Measurements from ENCODE around the gene TCF7. TPM values are rescaled to one million over a fixed set of nuclear protein-coding genes. Genes with fewer than 3 reads are reported as not detected.

Gene TCF7
- total RNA-seq, 2 donors from 2014 or later: 4.3 to 9.4 TPM

GRCh38 chr5:134139891-134140469 is 25.5 kb downstream of the TCF7 start:
- no peak overlapping the region for H3K4me3 ChIP-seq
- no peak overlapping the region for H3K9ac ChIP-seq (ENCODE audit: low read depth in 2 of 2, low read length in 2 of 2)
- DNase-seq: no peak
- H3K27me3 ChIP-seq: no peaks in the 10 kb centered on the region
- no peaks in the 10 kb centered on the region for H3K9me3 ChIP-seq
- TF ChIP-seq CTCF (IDR thresholded peaks at IDR 0.05): no peak
- no peak overlapping the region for H3K27ac ChIP-seq
- H3K36me3 ChIP-seq: no peaks in the 10 kb centered on the region
- no peaks in the 10 kb centered on the region for H3K4me1 ChIP-seq
- intact Hi-C loops (cut with DNase I): loop anchor here (5.0 kb wide), 1 partner anchor 98 kb away; no protein-coding TSS in a partner anchor

DNA sequence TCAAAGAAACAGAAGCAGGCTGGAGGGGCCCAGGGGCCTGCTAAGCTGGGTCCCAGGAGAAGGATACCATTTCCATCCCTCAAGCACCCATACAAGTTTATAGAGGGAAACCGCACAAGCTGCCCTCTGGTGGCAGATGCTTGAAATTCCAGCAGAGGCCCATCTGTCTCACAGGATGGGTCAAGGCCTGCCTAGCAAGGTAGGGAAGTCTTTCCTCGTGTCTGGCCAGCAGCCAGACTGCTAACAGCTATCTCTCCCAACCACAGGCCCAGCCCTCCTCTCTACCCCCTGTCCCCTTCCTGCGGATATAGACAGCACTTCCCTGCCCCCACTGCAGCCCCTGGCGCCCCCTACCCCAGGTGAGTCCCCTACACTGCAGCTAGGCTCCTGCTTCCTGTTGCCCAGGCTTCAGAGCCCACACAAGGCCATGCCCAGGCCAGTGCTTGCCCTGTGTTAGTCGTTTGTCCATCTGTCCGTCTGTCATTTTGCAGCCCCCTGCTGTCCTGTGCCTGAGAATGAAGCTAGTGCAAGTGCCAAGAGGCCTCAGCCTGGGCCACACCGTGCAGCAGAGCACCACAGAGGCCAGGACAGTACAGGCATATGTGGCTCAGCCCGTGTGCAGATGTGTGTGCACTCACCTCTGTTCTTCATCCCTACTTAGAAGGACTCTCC is 26.2 kb downstream of the TCF7 start:
- no peaks in the 10 kb centered on the region for H3K36me3 ChIP-seq
- DNase-seq: peak; percentile 79
- no peaks in the 10 kb centered on the region for H3K4me1 ChIP-seq

DNA sequence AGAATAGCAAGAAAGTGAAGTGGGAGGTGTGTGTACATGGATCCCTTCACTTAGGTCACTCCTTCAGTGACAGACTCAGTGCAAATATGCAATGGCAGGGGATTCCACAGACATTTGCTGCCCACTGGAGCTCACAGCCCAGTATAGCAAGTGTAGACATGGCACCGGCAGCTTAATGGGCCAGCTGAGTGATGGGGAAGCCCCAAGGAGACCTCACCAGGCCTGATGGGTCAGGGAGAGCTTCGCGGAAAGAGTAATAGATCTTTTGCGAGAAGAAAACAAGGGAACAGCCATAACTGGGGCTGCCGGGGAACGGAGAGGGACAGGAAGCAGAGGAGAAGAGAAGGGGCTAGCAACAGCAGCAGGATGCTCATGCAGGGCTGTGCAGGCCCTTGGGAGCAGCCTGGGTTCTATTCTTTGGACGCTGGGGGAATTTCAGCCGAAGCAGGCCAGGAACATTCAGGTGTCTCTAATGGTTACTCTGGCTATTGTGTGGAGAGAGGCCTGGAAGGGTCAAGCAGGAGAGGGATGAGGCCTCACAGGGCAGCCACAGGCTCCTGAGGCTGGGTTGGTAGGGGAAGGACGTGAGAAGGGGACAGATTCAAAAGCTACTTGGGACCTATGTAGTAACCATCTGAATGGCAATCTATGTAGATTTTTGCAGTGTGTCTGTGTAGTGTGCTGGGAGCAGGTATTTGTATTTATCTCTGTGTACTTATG is 27.0 kb downstream of the TCF7 start:
- Histone ChIP-seq H3K9ac (ENCODE audit: low read depth in 2 of 2, low read length in 2 of 2) (no peak overlapping the region), H3K27ac (no peak overlapping the region), H3K27me3 (no peaks in the 10 kb centered on the region), H3K9me3 (no peaks in the 10 kb centered on the region), H3K4me3 (no peak overlapping the region), H3K36me3 (no peaks in the 10 kb centered on the region), H3K4me1 (no peaks in the 10 kb centered on the region)
- intact Hi-C loops (cut with DNase I): loop anchor here (5.0 kb wide), 1 partner anchor 99 kb away; no protein-coding TSS in a partner anchor
- no peak for DNase-seq
- no peak for TF ChIP-seq CTCF (IDR thresholded peaks at IDR 0.05)

More for the DNA sequence above, 26.2 kb downstream of the TCF7 start:
- peak; percentile 84 for TF ChIP-seq CTCF (IDR thresholded peaks at IDR 0.05)
- H3K9ac ChIP-seq (ENCODE audit: low read depth in 2 of 2, low read length in 2 of 2): no peak overlapping the region
- H3K4me3 ChIP-seq: no peak overlapping the region
- intact Hi-C loops (cut with DNase I): loop anchor here (5.0 kb wide), 1 partner anchor 98 kb away; no protein-coding TSS in a partner anchor
- no peaks in the 10 kb centered on the region for H3K27me3 ChIP-seq
- H3K9me3 ChIP-seq: no peaks in the 10 kb centered on the region
- no peak overlapping the region for H3K27ac ChIP-seq

DNA sequence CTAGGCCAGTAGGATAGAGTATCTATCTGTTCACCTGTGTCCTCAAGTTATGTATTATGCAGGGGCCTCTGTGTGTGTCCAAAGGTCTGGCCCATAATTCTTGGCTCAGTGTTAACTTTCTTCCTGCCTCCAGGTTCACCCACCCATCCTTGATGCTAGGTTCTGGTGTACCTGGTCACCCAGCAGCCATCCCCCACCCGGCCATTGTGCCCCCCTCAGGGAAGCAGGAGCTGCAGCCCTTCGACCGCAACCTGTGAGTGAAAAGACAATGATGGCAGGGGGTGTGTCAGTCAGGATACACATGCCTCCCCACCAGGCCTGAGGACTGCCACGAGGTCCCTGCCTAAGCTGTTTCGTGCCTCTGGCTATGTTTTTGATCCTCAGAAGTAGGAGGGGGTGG is 27.6 kb downstream of the TCF7 start:
- no peak overlapping the region for H3K9ac ChIP-seq (ENCODE audit: low read depth in 2 of 2, low read length in 2 of 2)
- intact Hi-C loops (cut with DNase I): loop anchor here (5.0 kb wide), 1 partner anchor 100 kb away; no protein-coding TSS in a partner anchor
- TF ChIP-seq CTCF (IDR thresholded peaks at IDR 0.05): no peak
- no peak overlapping the region for H3K27ac ChIP-seq
- H3K4me1 ChIP-seq: no peaks in the 10 kb centered on the region
- H3K4me3 ChIP-seq: no peak overlapping the region
- DNase-seq: peak; percentile 15
- no peaks in the 10 kb centered on the region for H3K27me3 ChIP-seq
- H3K9me3 ChIP-seq: no peaks in the 10 kb centered on the region
- H3K36me3 ChIP-seq: no peaks in the 10 kb centered on the region

GRCh38 chr5:134142806-134143205 is 28.3 kb downstream of the TCF7 start:
- H3K4me1 ChIP-seq: no peaks in the 10 kb centered on the region
- TF ChIP-seq CTCF (IDR thresholded peaks at IDR 0.05): no peak
- no peaks in the 10 kb centered on the region for H3K9me3 ChIP-seq
- H3K9ac ChIP-seq (ENCODE audit: low read depth in 2 of 2, low read length in 2 of 2): no peak overlapping the region
- no peak overlapping the region for H3K27ac ChIP-seq
- H3K36me3 ChIP-seq: no peaks in the 10 kb centered on the region
- H3K4me3 ChIP-seq: no peak overlapping the region
- intact Hi-C loops (cut with DNase I): loop anchor here (5.0 kb wide), 1 partner anchor 101 kb away; no protein-coding TSS in a partner anchor
- DNase-seq: peak; percentile 15
- H3K27me3 ChIP-seq: no peaks in the 10 kb centered on the region
